K562 (cell line): Measurements from ENCODE around the gene EPB41L2. TPM values are rescaled to one million over a fixed set of nuclear protein-coding genes. Genes with fewer than 3 reads are reported as not detected.

Experiments
- ATAC-seq: fragments of 200-7000 bp; cut with Tn5 transposase; 3 replicates; pipeline ENCODE4 v1.9.1; 2020; ENCODE audit warnings: moderate library complexity
- BruUV-seq: library from RNA; stranded (reverse); fragments of 400-500 nt; replicated peaks from 2 replicates; lab custom pipeline; 2021; lab: Mats Ljungman, UMichigan
- CTCF ChIA-PET: fragments of 300-600 bp; formaldehyde crosslinking; extraction: SDS; loops from one replicate; lab custom pipeline; 2021; ENCODE audit warnings: low intra/inter-chr PET ratio; lab: Yijun Ruan, JAX
- POLR2A ChIA-PET: fragments of 300-600, 350-650 bp; sonication (Branson Sonifier 250); formaldehyde crosslinking; extraction: SDS; loops from one replicate; lab custom pipeline; 2021; ENCODE audit warnings: antibody characterized with exemption, inconsistent platforms; lab: Yijun Ruan, JAX
- DNase-seq, 4 experiments: peaks; one replicate each; pipeline versions ENCODE4 v3.0.0 to v3.0.0-alpha.2; 2011 to 2018; ENCODE audit warnings: low spot score in 3 of 4, mixed read lengths in 3 of 4; ENCODE audit errors: extremely low read depth in 1 of 4
- FAIRE-seq: peaks from 2 replicates; lab custom pipeline; 2011; peaks lifted over from hg19 to GRCh38; lab: Jason Lieb, UNC
- H2AFZ ChIP-seq: 2 replicates; pipeline ENCODE4 v1.6.0; 2011; ENCODE audit warnings: low read depth, low read length, control low read depth, inconsistent platforms
- H3K27ac ChIP-seq: fragments of 200-600 bp; 3 replicates; pipeline ENCODE4 v1.8.0; 2011; ENCODE audit warnings: low read depth, mild to moderate bottlenecking, control low read depth, inconsistent platforms, low read length, moderate library complexity, mixed read lengths; ENCODE audit errors: extremely low read depth
- H3K27me3 ChIP-seq, 2 experiments: fragments of 300-600 bp in 1 of 2; 2 replicates in 1 of 2; 3 replicates in 1 of 2; pipeline versions ENCODE4 v1.6.0 to v1.8.0; 2011; ENCODE audit warnings: inconsistent platforms in 2 of 2, low read length in 2 of 2, mild to moderate bottlenecking in 1 of 2, mixed read lengths in 1 of 2, moderate library complexity in 1 of 2; ENCODE audit not compliant: control insufficient read depth in 2 of 2, insufficient read depth in 2 of 2
- H3K36me3 ChIP-seq: fragments of 300-600 bp; 3 replicates; pipeline ENCODE4 v1.8.0; 2011; ENCODE audit warnings: mild to moderate bottlenecking, low read length, inconsistent platforms; ENCODE audit not compliant: control insufficient read depth, insufficient read depth
- H3K4me1 ChIP-seq, 2 experiments: fragments of 200-600 bp in 1 of 2; replicated peaks in 1 of 2; 2 replicates in 1 of 2; 3 replicates in 1 of 2; pipeline versions ENCODE4 v1.5.1 to v1.8.0; 2011; ENCODE audit warnings: inconsistent platforms in 2 of 2, low read length in 2 of 2, mild to moderate bottlenecking in 1 of 2, mixed read lengths in 1 of 2, moderate library complexity in 1 of 2; ENCODE audit not compliant: control insufficient read depth in 2 of 2, insufficient read depth in 2 of 2
- H3K4me2 ChIP-seq: 2 replicates; pipeline ENCODE4 v1.6.1; 2011; ENCODE audit warnings: low read length, control low read depth, inconsistent platforms, mixed read lengths; ENCODE audit not compliant: insufficient read depth
- H3K4me3 ChIP-seq: fragments of 200-600 bp; sonication (generic), shearing (Covaris generic); 2 replicates; pipeline ENCODE4 v1.5.1; 2016; ENCODE audit warnings: control low read depth, inconsistent platforms
- H3K79me2 ChIP-seq: fragments of 200-600 bp; 3 replicates; pipeline ENCODE4 v1.8.0; 2011; ENCODE audit warnings: low read length, inconsistent platforms; ENCODE audit not compliant: control insufficient read depth, insufficient read depth
- H3K9ac ChIP-seq, 2 experiments: 2 replicates each; pipeline versions ENCODE4 v1.6.0 to v1.6.1; 2011; ENCODE audit warnings: low read depth in 2 of 2, low read length in 2 of 2, control low read depth in 1 of 2, inconsistent platforms in 1 of 2, mild to moderate bottlenecking in 1 of 2, mixed read lengths in 1 of 2; ENCODE audit not compliant: insufficient read depth in 1 of 2
- H3K9me1 ChIP-seq: one replicate; pipeline ENCODE4 v1.6.0; 2011; ENCODE audit warnings: inconsistent platforms, mild to moderate bottlenecking, low read length, moderate library complexity; ENCODE audit not compliant: control insufficient read depth, insufficient read depth
- H3K9me3 ChIP-seq: replicated peaks from 2 replicates; pipeline ENCODE4 v1.5.1; 2011; ENCODE audit warnings: low read depth, low read length, inconsistent platforms; ENCODE audit not compliant: control insufficient read depth, insufficient read depth
- H4K20me1 ChIP-seq: replicated peaks from 2 replicates; pipeline ENCODE4 v1.6.1; 2011; ENCODE audit warnings: low read length, inconsistent platforms, mixed read lengths; ENCODE audit not compliant: control insufficient read depth, insufficient read depth
- CHAMP1 ChIP-seq: fragments of 450-650 bp; IDR thresholded peaks from 2 replicates; pipeline ENCODE4 v1.6.1; 2016; ENCODE audit warnings: mild to moderate bottlenecking
- TRIM24 ChIP-seq, 2 experiments: fragments of 450-650 bp; IDR thresholded peaks; 2 replicates each; pipeline ENCODE4 v1.6.1; 2016
- ZNF398 ChIP-seq: fragments of 250-450 bp; sonication (Bioruptor Pico); IDR thresholded peaks from 2 replicates; pipeline ENCODE4 v1.8.0; 2021; ENCODE audit warnings: moderate library complexity, mild to moderate bottlenecking, inconsistent platforms
- ZNF740 ChIP-seq, 3 experiments: fragments of 200-800 bp in 1 of 3; sonication (Bioruptor generic) in 1 of 3; sonication (generic) in 1 of 3; formaldehyde crosslinking in 1 of 3; IDR thresholded peaks; 2 replicates each; pipeline versions ENCODE4 v1.6.1 to v1.8.0; 2016 to 2022; ENCODE audit warnings: mild to moderate bottlenecking in 2 of 3, missing compliant biosample characterization in 2 of 3, missing genetic modification characterization in 2 of 3, missing genetic modification reagents in 1 of 3
- ZNF75A ChIP-seq: fragments of 450-650 bp; formaldehyde crosslinking; IDR thresholded peaks from 2 replicates; pipeline ENCODE4 v1.4.0; 2020; ENCODE audit warnings: mild to moderate bottlenecking
- WGBS: fragments of 100-300 bp; shearing (Covaris generic); methylation state at CpG from one replicate; pipeline ENCODE4 v1.1.6; 2016; ENCODE audit warnings: low coverage, mixed read lengths; ENCODE audit not compliant: insufficient coverage; ENCODE audit errors: missing lambda C conversion rate; 5-methylcytosine and 5-hydroxymethylcytosine counted together
- in situ Hi-C: fragments of 300-500 bp; cut with MboI; formaldehyde crosslinking; loops from 4 replicates; pipeline ENCODE4 v1.15.0; 2018; ENCODE audit warnings: inconsistent platforms, mixed read lengths
- intact Hi-C: fragments of 100-400 bp; cut with micrococcal nuclease; formaldehyde crosslinking; loops from 2 replicates; pipeline ENCODE4 v1.14.2; 2022
- polyA plus RNA-seq, 8 experiments: library from polyadenylated mRNA; depleted of rRNA in 4 of 8; stranded (reverse) in 5 of 8; unstranded in 3 of 8; fragments of >200 nt; fragmentation: Nextera tagmentation in 2 of 8; fragmentation: Illumina TruSeq in 1 of 8; extraction: Ambion mirVana in 2 of 8; extraction: Trizol in 1 of 8; gene quantifications; 2 replicates each; pipeline versions ENCODE4 v1.2.1 to v1.2.3, GENCODE V29; 2011 to 2014; ENCODE audit warnings: inconsistent platforms in 1 of 8, missing spikeins in 1 of 8
- total RNA-seq, 7 experiments: library from RNA; depleted of rRNA in 6 of 7; stranded (reverse); fragments of >200 nt in 6 of 7; fragmentation: Illumina TruSeq in 2 of 7; extraction: Trizol in 2 of 7; gene quantifications; 2 replicates each; pipeline versions ENCODE4 v1.2.1 to v1.2.3, GENCODE V29; 2011 to 2021; ENCODE audit warnings: low replicate concordance in 1 of 7

EPB41L2 gene
- total and polyA plus RNA-seq, 9 of the 15 experiments (the other 6 are each of a cell fraction or from before 2014, with no cell fraction given) = 5.1 to 53.6 (median 25.0) TPM

- no peak overlapping the region for H3K4me2 ChIP-seq
- DNase-seq = no peak
- ChIA-PET POLR2A (interaction anchor here (1.0 kb wide), 2 partner anchors 9 to 29 kb away, joined by 3 read pairs; no protein-coding TSS in a partner anchor), CTCF (no interaction called here)
- no peak overlapping the region for H3K27ac ChIP-seq
- peaks cover 20% of the 10 kb centered on the region for H3K79me2 ChIP-seq
- WGBS = 53% methylated on average over 8 of the region's 8 CpGs
- in situ Hi-C loops (no loop called here), intact Hi-C loops (no loop called here)
- H3K9me1 ChIP-seq = no peaks in the 10 kb centered on the region
- no peaks in the 10 kb centered on the region for H4K20me1 ChIP-seq
- H3K36me3 ChIP-seq = no peaks in the 10 kb centered on the region
- H3K4me1 ChIP-seq = no peaks in the 10 kb centered on the region; a peak in 1 of 5 replicates
- H3K9me3 ChIP-seq = no peaks in the 10 kb centered on the region
- H3K27me3 ChIP-seq = no peaks in the 10 kb centered on the region
- H3K4me3 ChIP-seq = no peak overlapping the region
- no TSS peak for BruUV-seq
- peak in 1 of 2 experiments; percentile 43; a peak in 1 of 4 replicates for TF ChIP-seq TRIM24 (IDR thresholded peaks at IDR 0.05)
- TF ChIP-seq ZNF740 (CRISPR knock-in tag; IDR thresholded peaks at IDR 0.05) = peak; percentile 82
- TF ChIP-seq ZNF740 (tag; IDR thresholded peaks at IDR 0.05) = no peak
- TF ChIP-seq ZNF398 (CRISPR knock-in tag) = no peak
- TF ChIP-seq CHAMP1 = peak; percentile 42; the same call in 1 of the 2 replicates
- TF ChIP-seq ZNF75A = peak; percentile 73
- ATAC-seq = no peak
- no peak overlapping the region for H2AFZ ChIP-seq
- no peak for FAIRE-seq
- no peak overlapping the region for H3K9ac ChIP-seq
Measured at GRCh38 chr6:130985115-130985514, 77.9 kb downstream of the EPB41L2 start.
